Suprapubic skin (tissue), 4 donors: ENCODE results near the gene EGFL7.

Experiments used
- EP300 ChIP-seq: sonication (generic); formaldehyde crosslinking; IDR thresholded peaks from one replicate; pipeline ENCODE4 v1.6.1; 2017; ENCODE audit warnings: antibody characterized with exemption
- POLR2A ChIP-seq, 2 donors: fragments of 450-650 bp; IDR thresholded peaks; one replicate each; pipeline ENCODE4 v1.6.1; 2017; ENCODE audit warnings: antibody characterized with exemption in 2 of 2, mild to moderate bottlenecking in 2 of 2, moderate library complexity in 2 of 2
- POLR2AphosphoS5 ChIP-seq, 3 donors: sonication (generic); formaldehyde crosslinking; IDR thresholded peaks; one replicate each; pipeline ENCODE4 v1.6.1; 2017; ENCODE audit warnings: antibody characterized with exemption in 3 of 3

DNA sequence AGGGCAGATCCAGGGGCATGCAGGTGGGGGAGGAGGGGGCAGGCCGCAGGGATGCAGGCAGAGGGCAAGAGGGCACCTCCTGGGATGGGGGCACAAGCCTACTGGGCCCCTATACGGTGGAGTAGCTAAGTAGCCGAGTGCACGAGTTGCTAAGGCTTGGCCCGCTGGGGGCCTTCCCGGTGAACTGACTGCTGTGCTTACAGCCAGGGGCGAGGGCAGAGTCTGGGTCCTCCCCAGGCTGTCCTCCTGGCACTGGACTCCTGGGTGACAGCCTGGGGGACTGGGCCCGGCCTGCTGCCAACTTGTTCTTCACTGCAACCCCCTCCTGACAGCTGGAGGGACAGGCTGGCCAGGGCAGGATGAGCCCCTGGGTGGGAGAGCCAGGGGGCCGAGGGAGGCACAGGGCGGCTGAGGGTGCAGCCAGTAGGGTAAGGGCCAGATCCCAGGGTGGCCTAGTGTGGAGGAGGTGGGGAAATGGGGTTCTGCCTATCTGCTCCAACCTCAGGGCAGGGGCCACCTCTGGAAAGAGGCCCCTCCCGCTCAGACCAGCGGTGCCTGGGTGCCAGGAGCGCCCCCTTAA, 1.7 kb upstream of the EGFL7 start:
- TF ChIP-seq POLR2A (IDR thresholded peaks at IDR 0.05), result no peak
- no peak for TF ChIP-seq POLR2AphosphoS5 (IDR thresholded peaks at IDR 0.05)
- no peak for TF ChIP-seq EP300
